ENCODE measurements around the gene CDH10.

CDH10 gene

GRCh38 chr5:24555229-24555628 lies 89.5 kb downstream of the CDH10 start:
- H3K36me3 Mint-ChIP-seq (ENCODE audit: low read depth) = no peaks in the 10 kb centered on the region
- H3K27me3 Mint-ChIP-seq = no peaks in the 10 kb centered on the region
- no peaks in the 10 kb centered on the region for H3K4me1 Mint-ChIP-seq
- no peaks in the 10 kb centered on the region for H3K9me3 Mint-ChIP-seq
- ATAC-seq (no peak), DNase-seq (no peak)
- no peak overlapping the region for H3K4me3 Mint-ChIP-seq
- H3K27ac Mint-ChIP-seq = no peak overlapping the region

- no peaks in the 10 kb centered on the region for H3K36me3 Mint-ChIP-seq (ENCODE audit: low read depth)
- ATAC-seq (no peak), DNase-seq (no peak)
- no peaks in the 10 kb centered on the region for H3K27me3 Mint-ChIP-seq
- H3K9me3 Mint-ChIP-seq = peaks cover 4% of the 10 kb centered on the region
- H3K27ac Mint-ChIP-seq = no peak overlapping the region
- no peaks in the 10 kb centered on the region for H3K4me1 Mint-ChIP-seq
- no peak overlapping the region for H3K4me3 Mint-ChIP-seq
Measured at GRCh38 chr5:24547132-24547531, 97.6 kb downstream of the CDH10 start.

- no peak for DNase-seq
- no peak overlapping the region for H3K27ac Mint-ChIP-seq
- H3K36me3 Mint-ChIP-seq (ENCODE audit: low read depth) = no peaks in the 10 kb centered on the region
- no peak overlapping the region for H3K4me3 Mint-ChIP-seq
- peaks cover 8% of the 10 kb centered on the region for H3K9me3 Mint-ChIP-seq
- H3K27me3 Mint-ChIP-seq = no peaks in the 10 kb centered on the region
- H3K4me1 Mint-ChIP-seq = no peaks in the 10 kb centered on the region
- no peak for ATAC-seq
Measured at GRCh38 chr5:24539613-24540012, 105.2 kb downstream of the CDH10 start.

- no peaks in the 10 kb centered on the region for H3K36me3 Mint-ChIP-seq (ENCODE audit: low read depth)
- H3K4me1 Mint-ChIP-seq = no peaks in the 10 kb centered on the region
- H3K9me3 Mint-ChIP-seq = peaks cover 8% of the 10 kb centered on the region
- no peaks in the 10 kb centered on the region for H3K27me3 Mint-ChIP-seq
- H3K4me3 Mint-ChIP-seq = no peak overlapping the region
- DNase-seq (no peak), ATAC-seq (no peak)
- no peak overlapping the region for H3K27ac Mint-ChIP-seq
Measured at GRCh38 chr5:24538346-24538745, 106.4 kb downstream of the CDH10 start.

GRCh38 chr5:24535646-24536045 lies 109.1 kb downstream of the CDH10 start:
- DNase-seq = no peak
- no peaks in the 10 kb centered on the region for H3K4me1 Mint-ChIP-seq
- H3K36me3 Mint-ChIP-seq (ENCODE audit: low read depth) = no peaks in the 10 kb centered on the region
- H3K27me3 Mint-ChIP-seq = no peaks in the 10 kb centered on the region
- H3K4me3 Mint-ChIP-seq = no peak overlapping the region
- no peak for ATAC-seq
- H3K27ac Mint-ChIP-seq = no peak overlapping the region
- H3K9me3 Mint-ChIP-seq = peaks cover 8% of the 10 kb centered on the region

GRCh38 chr5:24530906-24531305 lies 113.9 kb downstream of the CDH10 start:
- H3K9me3 Mint-ChIP-seq = peaks cover 12% of the 10 kb centered on the region
- ATAC-seq = no peak
- H3K27ac Mint-ChIP-seq = no peak overlapping the region
- no peak overlapping the region for H3K4me3 Mint-ChIP-seq
- no peaks in the 10 kb centered on the region for H3K27me3 Mint-ChIP-seq
- H3K4me1 Mint-ChIP-seq = no peaks in the 10 kb centered on the region
- H3K36me3 Mint-ChIP-seq (ENCODE audit: low read depth) = no peaks in the 10 kb centered on the region
- no peak for DNase-seq

GRCh38 chr5:24525414-24525813 lies 119.4 kb downstream of the CDH10 start:
- ATAC-seq (no peak), DNase-seq (no peak)
- Mint-ChIP-seq H3K4me3 (no peak overlapping the region), H3K9me3 (peaks cover 10% of the 10 kb centered on the region), H3K36me3 (ENCODE audit: low read depth) (no peaks in the 10 kb centered on the region), H3K27me3 (no peaks in the 10 kb centered on the region), H3K27ac (no peak overlapping the region), H3K4me1 (no peaks in the 10 kb centered on the region)

GRCh38 chr5:24512423-24512822 lies 132.4 kb downstream of the CDH10 start:
- Mint-ChIP-seq H3K4me1 (no peaks in the 10 kb centered on the region), H3K36me3 (ENCODE audit: low read depth) (no peaks in the 10 kb centered on the region), H3K27ac (no peak overlapping the region), H3K9me3 (peaks cover 11% of the 10 kb centered on the region), H3K27me3 (no peaks in the 10 kb centered on the region), H3K4me3 (no peak overlapping the region)
- no peak for ATAC-seq
- no peak for DNase-seq

GRCh38 chr5:24510523-24510988 lies 134.2 kb downstream of the CDH10 start:
- no peaks in the 10 kb centered on the region for H3K27me3 Mint-ChIP-seq
- H3K9me3 Mint-ChIP-seq = peaks cover 15% of the 10 kb centered on the region

GRCh38 chr5:24509943-24510342 lies 134.8 kb downstream of the CDH10 start:
- no peak for DNase-seq
- peaks cover 15% of the 10 kb centered on the region for H3K9me3 Mint-ChIP-seq
- no peak for ATAC-seq
- H3K27me3 Mint-ChIP-seq = no peaks in the 10 kb centered on the region
- no peak overlapping the region for H3K27ac Mint-ChIP-seq
- no peaks in the 10 kb centered on the region for H3K36me3 Mint-ChIP-seq (ENCODE audit: low read depth)
- H3K4me3 Mint-ChIP-seq = no peak overlapping the region
- H3K4me1 Mint-ChIP-seq = no peaks in the 10 kb centered on the region

More at GRCh38 chr5:24510523-24510988, 134.2 kb downstream of the CDH10 start:
- Mint-ChIP-seq H3K36me3 (ENCODE audit: low read depth) (no peaks in the 10 kb centered on the region), H3K4me1 (no peaks in the 10 kb centered on the region), H3K4me3 (no peak overlapping the region), H3K27ac (no peak overlapping the region)
- ATAC-seq (no peak), DNase-seq (no peak)

- no peak overlapping the region for H3K4me3 Mint-ChIP-seq
- no peaks in the 10 kb centered on the region for H3K27me3 Mint-ChIP-seq
- no peaks in the 10 kb centered on the region for H3K4me1 Mint-ChIP-seq
- H3K9me3 Mint-ChIP-seq = peaks cover 14% of the 10 kb centered on the region
- DNase-seq = no peak
- no peaks in the 10 kb centered on the region for H3K36me3 Mint-ChIP-seq (ENCODE audit: low read depth)
- no peak for ATAC-seq
- no peak overlapping the region for H3K27ac Mint-ChIP-seq
Measured at GRCh38 chr5:24505258-24505657, 139.5 kb downstream of the CDH10 start.

GRCh38 chr5:24497591-24498157 lies 147.1 kb downstream of the CDH10 start:
- Mint-ChIP-seq H3K4me1 (no peaks in the 10 kb centered on the region), H3K27me3 (no peaks in the 10 kb centered on the region), H3K9me3 (peaks cover 13% of the 10 kb centered on the region), H3K4me3 (no peak overlapping the region), H3K27ac (no peak overlapping the region), H3K36me3 (ENCODE audit: low read depth) (no peaks in the 10 kb centered on the region)
- ATAC-seq (no peak), DNase-seq (no peak)

GRCh38 chr5:24497145-24497544 lies 147.6 kb downstream of the CDH10 start:
- Mint-ChIP-seq H3K36me3 (ENCODE audit: low read depth) (no peaks in the 10 kb centered on the region), H3K9me3 (peaks cover 13% of the 10 kb centered on the region), H3K27me3 (no peaks in the 10 kb centered on the region), H3K4me1 (no peaks in the 10 kb centered on the region), H3K27ac (no peak overlapping the region), H3K4me3 (no peak overlapping the region)
- no peak for DNase-seq
- ATAC-seq = no peak

- Mint-ChIP-seq H3K27me3 (no peaks in the 10 kb centered on the region), H3K4me1 (no peaks in the 10 kb centered on the region), H3K36me3 (ENCODE audit: low read depth) (no peaks in the 10 kb centered on the region), H3K9me3 (peaks cover 8% of the 10 kb centered on the region), H3K4me3 (no peak overlapping the region), H3K27ac (no peak overlapping the region)
- ATAC-seq (no peak), DNase-seq (no peak)
Measured at GRCh38 chr5:24496268-24496667, 148.5 kb downstream of the CDH10 start.

- ATAC-seq = no peak
- H3K36me3 Mint-ChIP-seq (ENCODE audit: low read depth) = no peaks in the 10 kb centered on the region
- no peaks in the 10 kb centered on the region for H3K27me3 Mint-ChIP-seq
- peaks cover 7% of the 10 kb centered on the region for H3K9me3 Mint-ChIP-seq
- H3K27ac Mint-ChIP-seq = no peak overlapping the region
- no peak for DNase-seq
- no peak overlapping the region for H3K4me3 Mint-ChIP-seq
- H3K4me1 Mint-ChIP-seq = no peaks in the 10 kb centered on the region
Measured at GRCh38 chr5:24492229-24492628, 152.5 kb downstream of the CDH10 start.

- H3K27ac Mint-ChIP-seq = no peak overlapping the region
- H3K4me1 Mint-ChIP-seq = no peaks in the 10 kb centered on the region
- H3K27me3 Mint-ChIP-seq = no peaks in the 10 kb centered on the region
- DNase-seq = no peak
- H3K9me3 Mint-ChIP-seq = peaks cover 3% of the 10 kb centered on the region
- no peak overlapping the region for H3K4me3 Mint-ChIP-seq
- no peaks in the 10 kb centered on the region for H3K36me3 Mint-ChIP-seq (ENCODE audit: low read depth)
- ATAC-seq = no peak
Measured at GRCh38 chr5:24491490-24491889, 153.3 kb downstream of the CDH10 start.
